NCI-H345 treated with DMSO at 0.1 percent for 48 hours (cell line): ENCODE measurements around the gene SHROOM2.

ENCODE experiments used
- DNase-seq: peaks from one replicate; lab custom pipeline; 2025; ENCODE audit not compliant: unreplicated experiment; lab: John Stamatoyannopoulos, UW

SHROOM2 gene

DNA sequence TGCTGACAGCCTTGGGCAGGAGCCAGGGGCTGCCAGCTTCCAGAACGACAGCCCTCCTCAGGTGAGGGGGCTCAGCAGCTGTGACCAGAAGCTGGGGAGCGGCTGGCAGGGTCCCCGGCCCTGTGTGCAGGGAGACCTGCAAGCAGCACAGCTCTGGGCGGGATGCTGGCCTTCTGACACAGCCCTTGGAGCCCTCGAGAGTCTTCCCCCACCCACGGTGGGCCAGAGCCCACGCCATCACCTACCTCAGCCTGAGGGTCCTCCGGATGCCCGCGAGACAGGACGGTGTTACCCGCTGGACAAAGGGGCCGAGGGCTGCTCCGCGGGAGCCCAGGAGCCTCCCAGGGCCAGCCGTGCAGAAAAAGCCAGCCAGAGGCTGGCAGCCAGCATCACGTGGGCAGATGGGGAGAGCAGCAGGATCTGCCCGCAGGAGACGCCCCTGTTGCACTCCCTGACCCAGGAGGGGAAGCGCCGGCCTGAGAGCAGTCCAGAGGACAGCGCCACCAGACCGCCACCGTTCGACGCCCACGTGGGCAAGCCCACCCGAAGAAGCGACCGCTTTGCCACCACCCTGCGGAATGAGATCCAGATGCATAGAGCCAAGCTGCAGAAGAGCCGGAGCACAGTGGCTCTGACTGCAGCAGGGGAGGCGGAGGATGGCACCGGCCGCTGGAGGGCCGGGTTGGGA, 109.1 kb downstream of the SHROOM2 start:
- no peak for DNase-seq

DNA sequence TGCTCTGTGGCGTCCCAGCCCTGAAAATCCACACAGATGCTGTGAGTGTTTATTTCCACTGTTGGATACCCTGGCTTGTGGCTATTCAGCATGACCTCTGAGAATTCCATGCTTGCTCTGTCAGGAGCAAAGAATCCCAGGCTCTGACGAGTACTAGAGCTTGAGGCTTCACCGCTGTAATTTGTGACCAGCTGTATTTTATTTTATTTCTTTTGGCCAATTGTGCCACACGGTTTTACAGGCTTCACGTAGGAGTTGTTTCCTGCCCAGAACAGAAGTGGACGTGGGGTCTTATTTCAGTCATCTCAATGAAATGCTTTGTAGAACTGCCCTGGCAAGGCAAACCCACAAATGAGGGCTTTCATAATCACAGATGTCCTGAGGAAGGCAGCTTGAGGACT, 111.5 kb downstream of the SHROOM2 start:
- no peak for DNase-seq

- DNase-seq, result no peak
These were observed 113.4 kb downstream of the SHROOM2 start for GRCh38 chrX:9899640-9900111.

DNA sequence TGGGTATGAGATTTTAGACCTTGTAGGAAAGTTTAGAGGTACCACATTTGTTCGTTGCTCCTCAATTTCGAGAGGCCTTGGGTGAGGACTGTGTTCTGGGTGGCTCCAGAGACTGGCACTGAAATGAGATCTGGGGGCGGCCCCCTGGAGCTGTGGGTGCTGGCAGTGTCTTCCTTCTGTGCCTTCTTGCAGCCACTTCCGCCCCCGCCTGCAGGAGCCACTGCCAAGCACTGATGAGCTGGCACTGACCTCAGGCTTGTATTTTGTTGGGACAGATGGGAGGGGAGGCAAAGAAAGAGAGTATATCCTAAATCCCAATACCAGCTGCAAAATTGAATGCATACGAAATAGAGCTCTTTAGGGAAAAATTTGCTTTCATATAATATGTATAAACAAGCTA, 116.4 kb downstream of the SHROOM2 start:
- no peak for DNase-seq

DNA sequence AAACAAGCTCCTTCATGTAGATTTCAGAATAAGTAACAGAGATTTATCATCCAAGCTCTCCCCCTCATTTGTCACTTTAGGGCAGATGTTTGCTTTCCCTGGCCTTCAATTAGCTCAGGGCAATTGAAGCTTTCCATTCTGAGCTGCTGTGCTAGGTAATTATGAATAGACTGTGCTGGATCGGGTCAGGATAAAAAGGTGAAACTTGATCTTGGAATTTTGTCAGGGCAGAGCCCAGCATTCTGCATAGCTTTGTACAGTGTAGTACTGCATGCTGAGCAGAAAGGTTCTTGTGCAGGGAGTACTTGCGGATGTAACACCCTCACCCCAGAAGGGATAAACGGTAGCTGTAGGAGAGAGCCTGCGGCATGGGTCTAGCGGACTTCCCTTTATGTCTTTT, 116.9 kb downstream of the SHROOM2 start:
- DNase-seq, result no peak

DNA sequence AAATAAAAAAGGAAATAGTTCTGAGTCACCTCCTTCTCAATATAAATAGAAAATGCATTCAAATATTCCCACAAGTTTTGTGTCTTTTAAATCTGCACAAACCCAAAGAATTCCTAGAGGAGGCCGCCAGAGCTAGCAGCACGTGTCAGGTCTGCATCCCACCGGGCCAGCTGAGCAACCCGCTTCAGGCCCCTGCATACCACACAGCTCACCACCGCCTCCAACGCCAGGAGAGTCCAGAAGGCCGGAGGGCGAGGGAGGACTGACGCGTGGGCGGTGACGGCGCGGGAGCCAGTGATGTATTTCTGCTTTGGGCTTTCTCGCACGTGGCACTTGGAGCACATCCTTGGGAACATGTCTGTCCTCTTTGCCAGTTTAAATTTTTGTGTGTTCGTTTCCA, 119.1 kb downstream of the SHROOM2 start:
- DNase-seq, result no peak

DNA sequence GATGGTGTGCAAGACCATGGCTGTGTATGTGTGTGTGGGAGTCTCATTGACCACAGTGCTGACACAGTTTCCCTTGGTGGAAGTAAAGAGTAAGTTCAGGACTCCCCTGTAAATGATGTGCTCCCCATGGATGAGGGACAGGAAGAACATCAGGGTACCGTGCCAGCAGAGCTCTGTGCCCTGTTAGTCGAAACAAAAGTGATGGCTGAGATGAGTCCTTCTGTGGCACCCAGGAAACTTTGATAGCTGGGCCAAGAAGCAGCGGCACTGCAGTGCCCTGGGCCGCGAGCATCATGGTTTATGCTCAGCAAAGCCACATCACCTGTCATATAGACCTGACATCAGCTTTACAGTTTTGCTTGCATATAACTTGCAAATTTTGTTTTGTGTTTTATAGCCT, 119.5 kb downstream of the SHROOM2 start:
- DNase-seq, result no peak

DNA sequence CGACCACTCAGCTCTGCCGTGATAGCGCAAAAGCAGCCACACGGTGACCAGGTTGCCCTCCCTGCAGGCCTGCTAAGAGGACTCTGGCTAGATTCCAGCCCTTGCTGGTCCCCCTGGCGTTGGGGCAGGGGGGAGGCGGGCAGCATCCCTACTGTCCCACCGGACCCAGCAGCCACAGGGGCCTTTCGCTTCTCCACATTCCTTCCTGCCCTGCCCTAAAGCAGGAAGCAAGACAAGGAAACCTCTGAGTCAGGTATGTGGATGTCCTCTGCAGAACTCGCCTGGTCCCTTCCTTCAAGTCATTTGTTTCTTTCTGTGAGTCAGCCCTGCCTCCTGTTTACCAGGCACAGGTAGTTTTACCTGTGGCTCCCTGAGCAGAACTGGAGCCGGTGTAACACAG, 120.7 kb downstream of the SHROOM2 start:
- no peak for DNase-seq

GRCh38 chrX:9907645-9908387, 121.6 kb downstream of the SHROOM2 start:
- no peak for DNase-seq

GRCh38 chrX:9909254-9909653, 123.0 kb downstream of the SHROOM2 start:
- no peak for DNase-seq

GRCh38 chrX:9911487-9911886, 125.3 kb downstream of the SHROOM2 start:
- no peak for DNase-seq

GRCh38 chrX:9912351-9913145, 126.3 kb downstream of the SHROOM2 start:
- peak; percentile 24 for DNase-seq

DNA sequence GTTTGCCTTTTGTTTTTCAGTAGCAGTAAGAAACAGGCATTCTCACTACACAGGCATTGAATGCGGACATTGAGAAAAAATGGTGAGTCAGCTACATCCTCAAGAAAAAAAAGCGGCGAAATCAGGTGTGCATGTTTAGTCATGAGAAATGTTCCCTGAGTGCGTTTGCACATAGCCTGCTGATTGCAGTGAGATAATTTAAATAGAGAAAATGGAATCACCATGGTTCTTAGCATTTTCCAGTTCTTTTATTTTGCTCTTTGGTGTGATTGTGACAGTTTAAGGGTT, 126.9 kb downstream of the SHROOM2 start:
- no peak for DNase-seq

DNA sequence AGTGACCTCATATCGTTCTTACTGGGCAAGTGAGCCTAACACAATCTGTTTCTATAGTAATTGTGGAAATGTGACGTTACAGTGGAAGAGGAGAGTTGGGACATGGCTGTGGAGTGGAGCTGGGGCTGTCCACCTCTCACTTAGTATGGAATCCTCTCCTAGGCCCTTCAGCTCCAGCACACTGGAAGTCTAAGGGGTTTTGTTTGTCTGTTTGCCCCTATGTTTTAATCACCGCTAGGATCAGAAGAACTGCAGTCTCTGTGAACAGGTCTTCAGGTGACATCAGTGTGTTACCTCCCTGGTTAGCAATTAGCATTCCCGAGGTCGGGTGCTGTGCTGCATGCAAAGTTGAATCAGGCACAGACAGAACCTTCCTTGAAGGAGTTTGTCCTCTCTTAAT, 131.6 kb downstream of the SHROOM2 start:
- DNase-seq, result no peak

GRCh38 chrX:9919632-9920172, 133.5 kb downstream of the SHROOM2 start:
- DNase-seq, result no peak

DNA sequence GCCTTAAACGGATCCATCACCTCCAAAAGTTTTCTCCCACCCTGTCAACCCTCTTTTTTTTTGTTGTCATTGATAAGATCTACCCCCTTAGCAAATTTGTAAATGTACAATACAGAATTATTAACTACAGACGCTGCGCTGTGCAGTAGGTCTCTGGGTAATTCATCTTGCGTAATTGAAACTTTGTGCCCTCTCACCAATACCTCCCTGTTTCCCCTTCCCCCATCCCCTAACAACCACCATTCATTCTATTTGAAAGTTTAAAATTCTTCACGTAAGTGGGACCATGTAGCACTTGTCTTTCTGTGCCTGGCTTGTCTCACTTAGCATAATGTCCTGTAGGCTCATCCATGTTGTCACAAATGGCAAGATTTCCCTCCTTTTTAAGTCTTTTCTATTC, 135.2 kb downstream of the SHROOM2 start:
- DNase-seq, result no peak

- no peak for DNase-seq
These were observed 137.1 kb downstream of the SHROOM2 start for GRCh38 chrX:9923357-9923756.

- no peak for DNase-seq
These were observed 139.8 kb downstream of the SHROOM2 start for GRCh38 chrX:9926002-9926401.

GRCh38 chrX:9927698-9928482, 141.7 kb downstream of the SHROOM2 start:
- peak; percentile 64 for DNase-seq

DNA sequence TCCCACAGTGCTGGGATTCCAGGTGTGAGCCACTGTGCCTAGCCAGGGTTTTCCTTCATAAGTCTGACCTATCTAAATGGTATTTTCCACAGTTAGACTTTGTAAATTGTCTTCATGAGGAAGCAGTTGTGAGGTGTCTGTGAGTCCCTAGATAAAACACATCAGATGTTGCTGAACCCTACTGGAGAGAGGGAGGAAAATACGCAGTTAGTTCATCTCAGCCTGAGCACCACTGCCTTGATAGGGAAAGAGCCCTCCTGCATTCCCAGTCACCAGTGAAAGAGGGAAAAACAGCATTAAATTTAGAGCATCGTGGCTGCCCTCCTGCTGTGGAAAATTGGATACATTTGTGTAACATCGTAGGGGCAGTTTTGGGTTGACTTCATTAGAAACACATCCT, 149.2 kb downstream of the SHROOM2 start:
- DNase-seq, result no peak

DNA sequence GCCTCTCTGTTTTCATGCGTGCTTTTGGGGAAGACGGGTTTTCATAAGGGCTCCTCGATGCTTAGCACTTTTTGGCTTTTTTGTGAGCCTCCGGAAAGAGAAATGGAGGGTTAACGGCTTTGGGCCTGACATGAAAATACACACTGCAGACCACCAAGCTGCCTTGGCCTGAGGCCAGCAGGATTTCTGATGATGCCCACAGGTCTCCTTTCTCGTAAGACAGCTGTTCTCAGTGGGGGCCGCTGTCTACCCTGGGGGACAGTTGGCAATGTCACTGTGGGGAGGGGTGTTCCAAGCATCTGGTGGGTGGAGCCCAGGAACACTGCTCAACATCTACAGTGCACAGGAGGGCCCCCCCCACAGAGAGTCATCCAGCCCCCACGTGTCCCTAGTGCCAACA, 151.5 kb downstream of the SHROOM2 start:
- no peak for DNase-seq
